CD4-positive, alpha-beta T cell treated with Interleukin-6 for 4 hours (primary cell): ENCODE data around the gene PLCD3.
A peak's percentile ranks its signal among the peaks of the same experiment; 100 is the strongest.

Source experiments
- DNase-seq: peaks from one replicate; pipeline ENCODE4 v3.0.0-alpha.2; 2020; ENCODE audit warnings: mixed read lengths

The PLCD3 gene, protein sequence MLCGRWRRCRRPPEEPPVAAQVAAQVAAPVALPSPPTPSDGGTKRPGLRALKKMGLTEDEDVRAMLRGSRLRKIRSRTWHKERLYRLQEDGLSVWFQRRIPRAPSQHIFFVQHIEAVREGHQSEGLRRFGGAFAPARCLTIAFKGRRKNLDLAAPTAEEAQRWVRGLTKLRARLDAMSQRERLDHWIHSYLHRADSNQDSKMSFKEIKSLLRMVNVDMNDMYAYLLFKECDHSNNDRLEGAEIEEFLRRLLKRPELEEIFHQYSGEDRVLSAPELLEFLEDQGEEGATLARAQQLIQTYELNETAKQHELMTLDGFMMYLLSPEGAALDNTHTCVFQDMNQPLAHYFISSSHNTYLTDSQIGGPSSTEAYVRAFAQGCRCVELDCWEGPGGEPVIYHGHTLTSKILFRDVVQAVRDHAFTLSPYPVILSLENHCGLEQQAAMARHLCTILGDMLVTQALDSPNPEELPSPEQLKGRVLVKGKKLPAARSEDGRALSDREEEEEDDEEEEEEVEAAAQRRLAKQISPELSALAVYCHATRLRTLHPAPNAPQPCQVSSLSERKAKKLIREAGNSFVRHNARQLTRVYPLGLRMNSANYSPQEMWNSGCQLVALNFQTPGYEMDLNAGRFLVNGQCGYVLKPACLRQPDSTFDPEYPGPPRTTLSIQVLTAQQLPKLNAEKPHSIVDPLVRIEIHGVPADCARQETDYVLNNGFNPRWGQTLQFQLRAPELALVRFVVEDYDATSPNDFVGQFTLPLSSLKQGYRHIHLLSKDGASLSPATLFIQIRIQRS

DNA sequence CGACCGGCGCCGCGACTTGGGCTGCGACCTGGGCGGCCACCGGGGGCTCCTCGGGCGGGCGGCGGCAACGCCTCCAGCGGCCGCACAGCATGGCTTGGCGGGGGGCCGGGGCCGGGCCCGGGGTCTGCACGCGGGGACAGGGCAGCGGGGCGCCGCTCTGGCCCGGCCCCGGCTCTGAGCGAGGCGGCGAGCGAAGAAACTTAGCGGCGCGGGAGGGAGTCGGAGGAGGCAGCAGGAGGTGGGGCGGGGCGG, at the start of gene PLCD3:
Gene PLCD3, minus strand, starts transcription at position 196 of the 252 bp plus-strand sequence. Its CDS starts 105 bp downstream, at position 91.
- peak; percentile 84 for DNase-seq

GRCh38 chr17:45177563-45177962, 45.2 kb upstream of the PLCD3 start:
- no peak for DNase-seq

DNA sequence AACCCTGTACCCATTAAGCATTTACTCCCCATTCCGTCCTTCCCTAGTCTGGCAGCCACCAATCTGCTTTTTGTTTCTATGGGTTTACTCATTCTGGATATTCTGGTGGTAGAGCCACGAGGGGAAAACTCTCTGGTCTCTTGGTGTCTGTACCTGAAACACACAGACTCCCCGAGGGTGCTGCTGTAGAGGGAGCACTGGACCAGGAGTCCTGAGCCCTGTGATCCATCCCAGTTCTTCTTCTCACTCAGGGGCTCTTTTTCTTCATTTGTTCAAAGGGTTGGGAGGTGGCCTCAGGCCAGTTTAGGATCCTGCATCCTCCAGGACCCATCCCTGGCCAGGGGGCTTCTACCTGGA, 43.4 kb upstream of the PLCD3 start:
- no peak for DNase-seq

DNA sequence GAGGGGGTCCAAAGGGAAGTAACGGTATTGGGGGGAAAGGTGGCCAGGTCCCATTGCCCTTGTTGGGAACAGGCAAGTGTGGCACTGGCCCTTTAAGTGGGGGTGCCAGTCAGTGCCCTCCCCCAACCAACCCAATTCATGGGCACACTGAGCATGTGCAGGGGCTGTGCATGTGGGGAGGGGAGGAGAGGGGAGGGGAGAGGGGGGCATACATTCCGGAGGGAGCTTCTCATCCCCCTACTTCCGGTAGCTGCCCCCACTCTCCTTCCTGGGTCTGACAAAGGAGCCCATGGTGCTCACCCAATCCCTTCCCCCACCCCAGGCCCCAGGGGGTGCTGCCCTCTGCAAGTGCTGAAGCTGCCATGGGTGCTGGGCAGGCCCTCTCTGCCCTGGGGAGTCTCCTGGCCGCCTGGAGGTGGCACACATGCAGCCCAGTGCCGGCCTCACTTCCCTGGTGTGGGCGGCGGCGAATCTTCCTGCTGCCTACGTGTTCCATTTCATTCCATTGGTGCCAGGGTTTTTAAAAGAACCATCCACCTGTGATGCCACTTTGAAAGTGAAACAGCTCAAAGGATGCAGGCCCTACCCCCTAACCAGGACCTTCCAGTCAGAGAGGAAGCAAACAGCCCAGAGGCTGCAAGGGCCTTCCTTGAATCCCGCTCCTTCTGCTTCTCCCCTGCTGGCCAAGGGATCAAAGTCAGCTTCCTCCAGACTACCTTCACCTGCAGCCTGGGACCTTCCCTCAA, 40.4 kb upstream of the PLCD3 start:
- DNase-seq: peak; percentile 80

DNA sequence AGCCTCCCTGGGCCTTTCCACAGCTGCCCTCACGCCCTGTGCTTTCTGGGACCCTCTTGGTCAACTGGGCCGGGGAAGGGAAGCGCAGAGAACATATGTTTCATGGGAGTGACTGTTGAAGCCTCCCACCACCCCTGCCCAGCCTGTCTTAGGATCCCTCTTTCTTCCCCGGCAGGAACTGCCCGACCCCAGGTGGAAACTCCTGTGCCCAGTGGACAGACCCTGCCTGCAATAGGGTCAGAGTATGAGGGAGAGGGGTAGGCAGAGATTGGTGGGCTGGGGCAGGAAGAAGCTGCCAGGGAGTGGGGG, 39.9 kb upstream of the PLCD3 start:
- DNase-seq: no peak

DNA sequence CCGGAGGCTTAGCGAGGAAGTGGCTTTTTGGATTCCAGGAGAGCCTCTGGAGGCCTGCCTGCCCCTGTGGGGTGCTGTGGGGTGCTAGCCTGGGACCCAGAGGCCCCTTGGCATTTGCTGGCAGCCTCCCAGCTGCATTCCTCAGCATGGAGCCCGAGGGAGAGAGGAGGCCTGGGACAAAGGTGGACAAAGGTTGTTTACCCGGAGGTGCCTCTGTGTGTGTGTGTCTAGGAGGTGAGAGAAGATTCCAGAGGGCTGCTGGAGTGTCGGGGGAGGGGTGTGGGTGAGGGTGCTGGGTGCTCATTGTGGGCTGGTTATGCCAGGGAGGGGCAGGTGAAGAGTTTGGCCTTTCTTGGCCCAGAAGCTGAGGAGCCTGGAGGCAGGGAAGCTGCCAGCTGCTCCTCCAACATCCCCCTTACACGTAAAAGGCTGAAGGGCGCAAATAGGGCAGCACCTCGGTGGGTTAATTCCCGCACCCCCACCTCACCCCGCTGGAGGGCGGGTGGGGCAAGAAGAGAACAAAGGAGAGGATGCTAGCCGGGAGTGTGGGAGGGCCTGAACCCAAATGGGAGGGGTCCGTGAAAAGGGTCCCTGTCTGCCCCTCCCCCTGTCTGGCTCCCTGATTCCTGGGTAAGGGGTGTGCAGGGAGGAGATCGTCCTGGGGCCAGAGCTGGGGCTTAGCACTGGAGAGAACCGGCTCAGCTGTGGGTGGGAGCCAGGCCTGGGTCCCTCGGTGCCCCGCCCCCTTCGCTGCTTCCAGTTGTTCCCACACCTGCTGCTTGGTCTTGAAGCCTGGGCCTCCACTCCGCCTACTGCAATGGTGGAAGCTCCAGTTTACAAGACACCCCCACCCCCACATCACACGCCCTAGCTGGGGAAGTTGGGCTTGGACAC, 39.3 kb upstream of the PLCD3 start:
- DNase-seq: no peak

DNA sequence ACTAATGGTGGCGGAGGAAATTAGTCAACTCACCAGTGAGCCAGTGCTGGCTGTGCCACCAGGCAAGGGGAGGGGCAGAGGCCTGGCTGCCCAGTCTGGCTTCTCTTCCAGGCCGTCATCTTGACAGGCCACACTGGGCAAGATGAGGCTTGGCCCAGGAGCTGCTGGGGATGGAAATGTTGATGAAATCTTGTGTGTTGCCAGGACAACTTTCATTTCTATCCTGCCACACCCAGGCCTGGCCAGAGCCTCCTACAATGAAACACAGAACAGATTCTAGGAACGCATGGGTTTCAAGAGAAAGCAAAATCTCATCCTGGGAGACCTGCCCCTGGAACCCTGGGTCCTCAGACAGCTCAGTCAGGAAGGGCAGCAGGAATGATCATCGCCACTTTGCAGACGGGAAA, 38.6 kb upstream of the PLCD3 start:
- DNase-seq: no peak

GRCh38 chr17:45170280-45170930, 38.1 kb upstream of the PLCD3 start:
- no peak for DNase-seq

DNA sequence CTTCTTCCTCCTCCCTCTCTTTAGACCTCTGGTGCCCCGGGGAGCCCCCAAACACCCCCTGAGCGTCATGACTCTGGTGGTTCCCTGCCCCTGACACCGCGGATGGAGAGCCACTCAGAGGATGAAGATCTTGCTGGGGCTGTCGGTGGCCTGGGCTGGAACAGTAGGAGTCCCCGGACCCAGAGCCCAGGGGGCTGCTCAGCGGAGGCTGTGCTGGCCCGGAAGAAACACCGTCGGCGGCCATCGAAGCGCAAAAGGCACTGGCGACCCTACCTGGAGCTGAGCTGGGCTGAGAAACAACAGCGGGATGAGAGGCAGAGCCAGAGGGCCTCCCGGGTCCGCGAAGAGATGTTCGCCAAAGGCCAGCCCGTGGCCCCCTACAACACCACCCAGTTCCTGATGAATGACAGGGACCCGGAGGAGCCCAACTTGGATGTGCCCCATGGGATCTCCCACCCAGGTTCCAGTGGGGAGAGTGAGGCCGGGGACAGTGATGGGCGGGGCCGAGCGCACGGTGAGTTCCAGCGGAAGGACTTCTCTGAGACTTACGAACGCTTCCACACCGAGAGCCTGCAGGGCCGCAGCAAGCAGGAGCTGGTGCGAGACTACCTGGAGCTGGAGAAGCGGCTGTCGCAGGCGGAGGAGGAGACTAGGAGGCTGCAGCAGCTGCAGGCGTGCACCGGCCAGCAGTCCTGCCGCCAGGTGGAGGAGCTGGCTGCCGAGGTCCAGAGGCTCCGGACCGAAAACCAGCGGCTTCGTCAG, 36.9 kb upstream of the PLCD3 start:
- no peak for DNase-seq

DNA sequence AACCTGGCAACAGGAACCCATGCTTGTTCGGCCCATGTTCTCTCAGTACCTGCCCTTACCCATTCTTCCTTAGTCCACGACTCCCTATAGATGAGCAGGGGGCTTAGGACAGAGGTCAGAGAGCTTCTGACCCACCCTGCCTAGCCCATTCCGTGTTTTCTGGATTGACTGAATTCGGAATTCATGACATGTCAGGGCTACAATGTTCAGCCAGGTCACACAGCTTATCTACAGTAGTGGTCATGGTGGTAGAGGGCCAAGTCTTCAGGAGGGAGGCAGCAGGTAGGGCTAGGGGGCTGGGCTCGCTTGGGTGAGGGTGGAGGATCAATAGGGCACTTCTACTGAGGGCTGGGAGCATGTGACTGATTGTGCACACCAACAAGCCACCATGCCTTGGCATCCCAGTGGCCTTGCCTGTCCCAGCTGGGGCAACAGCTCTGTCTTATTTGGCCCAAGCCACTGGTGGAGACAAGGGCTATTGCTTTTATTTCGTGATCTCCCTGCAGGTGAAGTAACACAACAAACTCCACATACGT, 32.5 kb upstream of the PLCD3 start:
- DNase-seq: no peak

- no peak for DNase-seq
Measured at GRCh38 chr17:45162025-45162687, 29.8 kb upstream of the PLCD3 start.

DNA sequence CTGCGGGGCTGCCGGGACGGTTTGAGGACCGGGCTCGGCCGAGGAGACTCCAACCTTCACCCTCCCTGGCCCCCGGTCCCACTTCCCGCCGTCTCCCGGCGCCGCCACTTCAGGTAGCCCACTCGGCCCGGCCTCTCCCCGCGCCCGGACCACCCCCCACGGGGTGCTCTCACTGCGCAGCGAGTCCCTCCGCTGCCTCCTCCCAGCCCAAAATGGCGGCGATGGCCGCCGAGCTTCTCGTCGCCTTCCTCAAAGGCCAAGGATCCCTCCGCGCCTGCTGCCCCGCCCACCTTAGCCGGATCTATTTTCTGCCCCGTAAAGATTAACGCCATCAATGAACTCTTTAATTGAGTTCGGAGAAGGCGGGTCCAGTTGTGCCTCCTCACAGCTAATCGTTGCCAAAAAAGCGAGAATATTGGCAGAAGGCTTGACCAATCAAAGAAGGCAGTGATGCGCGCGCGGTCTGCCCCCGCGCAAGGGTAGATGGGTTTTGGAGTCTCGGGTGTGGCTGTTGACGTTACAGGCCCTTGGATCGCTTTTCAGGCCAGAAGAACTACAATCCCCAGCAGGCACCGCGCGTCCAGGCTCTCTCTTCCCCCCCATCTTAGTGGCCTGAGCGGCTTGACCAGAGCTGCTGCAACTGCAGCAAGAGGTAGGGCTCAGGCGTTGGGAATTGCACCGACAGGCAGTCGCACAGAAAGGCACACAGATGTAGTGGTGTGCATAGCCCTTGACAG, 29.1 kb upstream of the PLCD3 start, which contains the start of gene HEXIM2:
Gene HEXIM2, plus strand, starts transcription at position 588 of the 737 bp plus-strand sequence. CDS start 919 bp downstream, outside the sequence.
- DNase-seq: peak; percentile 97

GRCh38 chr17:45160447-45161287, 28.4 kb upstream of the PLCD3 start:
- DNase-seq: peak; percentile 67

DNA sequence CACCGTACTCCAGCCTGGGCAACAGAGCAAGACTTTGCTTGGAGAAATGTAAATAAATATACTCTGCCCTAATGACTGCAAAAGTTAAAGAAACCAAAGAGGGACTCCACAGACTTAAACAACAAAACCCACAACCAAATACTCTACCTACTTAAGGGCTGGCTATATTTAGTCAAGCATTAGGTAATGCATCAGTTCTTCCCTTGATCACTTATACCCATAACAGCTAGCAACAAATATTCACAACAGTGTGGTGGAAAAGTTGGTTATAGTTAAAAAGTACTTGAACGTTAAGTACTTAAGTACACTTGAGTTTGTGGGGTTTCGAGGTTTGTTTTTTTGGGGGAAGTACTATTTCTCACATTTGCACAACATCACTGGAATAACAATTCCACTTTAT, 23.9 kb upstream of the PLCD3 start:
- DNase-seq: no peak

- DNase-seq: no peak
Measured at GRCh38 chr17:45155483-45155882, 23.2 kb upstream of the PLCD3 start.

GRCh38 chr17:45155029-45155428, 22.7 kb upstream of the PLCD3 start:
- peak; percentile 48 for DNase-seq

GRCh38 chr17:45150911-45151809, 18.8 kb upstream of the PLCD3 start:
- no peak for DNase-seq
